HEK293 (cell line): Measurements from ENCODE around the gene NAA80.

Experiments used
- BCL11A ChIP-seq: fragments of 450-650 bp; formaldehyde crosslinking; IDR thresholded peaks from 2 replicates; pipeline ENCODE4 v1.5.1; 2016; ENCODE audit warnings: low read depth, missing biosample characterization, missing genetic modification characterization
- KLF17 ChIP-seq: fragments of 450-650 bp; formaldehyde crosslinking; IDR thresholded peaks from 2 replicates; pipeline ENCODE4 v1.5.1; 2016; ENCODE audit warnings: missing biosample characterization, missing genetic modification characterization
- MEIS1 ChIP-seq: sonication (generic); formaldehyde crosslinking; IDR thresholded peaks from 2 replicates; pipeline ENCODE4 v1.8.1; 2022; ENCODE audit warnings: missing genetic modification reagents, mild to moderate bottlenecking, borderline replicate concordance
- PRDM1 ChIP-seq: fragments of 450-650 bp; formaldehyde crosslinking; IDR thresholded peaks from 2 replicates; pipeline ENCODE4; 2016; ENCODE audit warnings: missing biosample characterization, missing genetic modification characterization
- RBAK ChIP-seq: fragments of 450-650 bp; formaldehyde crosslinking; IDR thresholded peaks from 2 replicates; pipeline ENCODE4 v1.5.1; 2016; ENCODE audit warnings: missing biosample characterization, missing genetic modification characterization
- SP7 ChIP-seq: fragments of 450-650 bp; formaldehyde crosslinking; IDR thresholded peaks from 2 replicates; pipeline ENCODE4 v1.5.1; 2016; ENCODE audit warnings: missing biosample characterization, missing genetic modification characterization
- ZBTB1 ChIP-seq: fragments of 450-650 bp; formaldehyde crosslinking; IDR thresholded peaks from 2 replicates; pipeline ENCODE4 v1.5.1; 2016; ENCODE audit warnings: missing biosample characterization, missing genetic modification characterization
- ZNF132 ChIP-seq: fragments of 450-650 bp; formaldehyde crosslinking; IDR thresholded peaks from 2 replicates; pipeline ENCODE4 v1.5.1; 2017; ENCODE audit warnings: missing biosample characterization, missing genetic modification characterization, borderline replicate concordance
- ZNF157 ChIP-seq: fragments of 450-650 bp; formaldehyde crosslinking; IDR thresholded peaks from 2 replicates; pipeline ENCODE4 v1.5.1; 2016; ENCODE audit warnings: missing biosample characterization, missing genetic modification characterization
- ZNF174 ChIP-seq: fragments of 450-650 bp; formaldehyde crosslinking; IDR thresholded peaks from 2 replicates; pipeline ENCODE4 v1.5.0; 2017; ENCODE audit warnings: missing biosample characterization, mild to moderate bottlenecking, missing genetic modification characterization
- ZNF184 ChIP-seq: fragments of 450-650 bp; IDR thresholded peaks from 2 replicates; pipeline ENCODE4 v1.5.1; 2018; ENCODE audit warnings: missing biosample characterization, mild to moderate bottlenecking, missing genetic modification characterization
- ZNF19 ChIP-seq: fragments of 450-650 bp; formaldehyde crosslinking; IDR thresholded peaks from 2 replicates; pipeline ENCODE4; 2016; ENCODE audit warnings: missing biosample characterization, missing genetic modification characterization, low read depth
- ZNF202 ChIP-seq: fragments of 450-650 bp; formaldehyde crosslinking; IDR thresholded peaks from 2 replicates; pipeline ENCODE4 v1.5.1; 2016; ENCODE audit warnings: missing biosample characterization, missing genetic modification characterization, borderline replicate concordance
- ZNF26 ChIP-seq: fragments of 450-650 bp; formaldehyde crosslinking; IDR thresholded peaks from 2 replicates; pipeline ENCODE4 v1.5.1; 2016; ENCODE audit warnings: missing biosample characterization, missing genetic modification characterization
- ZNF292 ChIP-seq: fragments of 450-650 bp; formaldehyde crosslinking; IDR thresholded peaks from 2 replicates; pipeline ENCODE4 v1.5.1; 2016; ENCODE audit warnings: low read depth, missing biosample characterization, missing genetic modification characterization, borderline replicate concordance
- ZNF37A ChIP-seq: fragments of 450-650 bp; IDR thresholded peaks from 2 replicates; pipeline ENCODE4 v1.5.1; 2018; ENCODE audit warnings: missing biosample characterization, missing genetic modification characterization
- ZNF433 ChIP-seq: fragments of 450-650 bp; formaldehyde crosslinking; IDR thresholded peaks from 2 replicates; pipeline ENCODE4 v1.5.1; 2016; ENCODE audit warnings: missing biosample characterization, missing genetic modification characterization, low read depth
- ZNF48 ChIP-seq: fragments of 450-650 bp; formaldehyde crosslinking; IDR thresholded peaks from 2 replicates; pipeline ENCODE4 v1.5.1; 2016; ENCODE audit warnings: missing biosample characterization, missing genetic modification characterization
- ZNF530 ChIP-seq: fragments of 450-650 bp; formaldehyde crosslinking; IDR thresholded peaks from 2 replicates; pipeline ENCODE4 v1.5.1; 2016; ENCODE audit warnings: low read depth, missing biosample characterization, missing genetic modification characterization
- ZNF558 ChIP-seq: fragments of 450-650 bp; formaldehyde crosslinking; IDR thresholded peaks from 2 replicates; pipeline ENCODE4 v1.5.1; 2016; ENCODE audit warnings: missing biosample characterization, missing genetic modification characterization
- ZNF624 ChIP-seq: fragments of 450-650 bp; formaldehyde crosslinking; IDR thresholded peaks from 2 replicates; pipeline ENCODE4 v1.5.1; 2017; ENCODE audit warnings: missing biosample characterization, missing genetic modification characterization
- ZNF645 ChIP-seq: fragments of 450-650 bp; formaldehyde crosslinking; IDR thresholded peaks from 2 replicates; pipeline ENCODE4; 2016; ENCODE audit warnings: missing biosample characterization, missing genetic modification characterization
- ZNF654 ChIP-seq: fragments of 450-650 bp; formaldehyde crosslinking; IDR thresholded peaks from 2 replicates; pipeline ENCODE4 v1.5.1; 2016; ENCODE audit warnings: low read depth, missing biosample characterization, missing genetic modification characterization
- ZNF660 ChIP-seq: fragments of 450-650 bp; IDR thresholded peaks from 2 replicates; pipeline ENCODE4 v1.5.1; 2018; ENCODE audit warnings: missing biosample characterization, mild to moderate bottlenecking, missing genetic modification characterization
- ZNF791 ChIP-seq: fragments of 450-650 bp; formaldehyde crosslinking; IDR thresholded peaks from 2 replicates; pipeline ENCODE4 v1.5.1; 2016; ENCODE audit warnings: missing biosample characterization, missing genetic modification characterization
- ZNF837 ChIP-seq: fragments of 450-650 bp; formaldehyde crosslinking; IDR thresholded peaks from 2 replicates; pipeline ENCODE4 v1.5.1; 2016; ENCODE audit warnings: missing biosample characterization, missing genetic modification characterization
- TF ChIP-seq, protein P1 (sequence below): sonication (generic); formaldehyde crosslinking; IDR thresholded peaks from 2 replicates; pipeline ENCODE4 v1.8.1; 2022; ENCODE audit warnings: mild to moderate bottlenecking, moderate library complexity, missing genetic modification reagents
- TF ChIP-seq, protein P2 (sequence below): fragments of 450-650 bp; formaldehyde crosslinking; IDR thresholded peaks from 2 replicates; pipeline ENCODE4 v1.5.1; 2016; ENCODE audit warnings: missing biosample characterization, missing genetic modification characterization
- TF ChIP-seq, protein P3 (sequence below): fragments of 450-650 bp; formaldehyde crosslinking; IDR thresholded peaks from 2 replicates; pipeline ENCODE4 v1.5.1; 2016; ENCODE audit warnings: missing biosample characterization, missing genetic modification characterization
- TF ChIP-seq, protein P4 (sequence below): fragments of 450-650 bp; formaldehyde crosslinking; IDR thresholded peaks from 2 replicates; pipeline ENCODE4 v1.5.1; 2017; ENCODE audit warnings: missing biosample characterization, missing genetic modification characterization

NAA80 gene

GRCh38 chr3:50272911-50273688 is 26.1 kb downstream of the NAA80 start (continued):
- TF ChIP-seq ZBTB1 (no peak), RBAK (tag by site-specific recombination) (no peak), MEIS1 (no peak), ZNF645 (no peak), ZNF19 (tag by site-specific recombination) (no peak), ZNF292 (tag by site-specific recombination) (no peak), ZNF184 (no peak), ZNF624 (no peak), ZNF26 (tag by site-specific recombination) (no peak), PRDM1 (tag by site-specific recombination) (no peak), KLF17 (peak; percentile 61), ZNF132 (no peak), ZNF837 (tag by site-specific recombination) (no peak), ZNF157 (tag by site-specific recombination) (no peak), BCL11A (tag by site-specific recombination) (0 out of 2 replicates have a peak, but pooled peaks have one; percentile 31), ZNF37A (tag by site-specific recombination) (no peak), ZNF558 (tag by site-specific recombination) (no peak), SP7 (tag by site-specific recombination) (no peak), ZNF433 (tag by site-specific recombination) (no peak), ZNF202 (no peak), ZNF48 (tag by site-specific recombination) (no peak), ZNF654 (tag by site-specific recombination) (peak; percentile 82), ZNF660 (tag by site-specific recombination) (peak; percentile 40; the same call in 1 of the 2 replicates), ZNF530 (tag by site-specific recombination) (no peak), ZNF174 (no peak), ZNF791 (tag by site-specific recombination) (no peak)
- TF ChIP-seq, protein P1, sequence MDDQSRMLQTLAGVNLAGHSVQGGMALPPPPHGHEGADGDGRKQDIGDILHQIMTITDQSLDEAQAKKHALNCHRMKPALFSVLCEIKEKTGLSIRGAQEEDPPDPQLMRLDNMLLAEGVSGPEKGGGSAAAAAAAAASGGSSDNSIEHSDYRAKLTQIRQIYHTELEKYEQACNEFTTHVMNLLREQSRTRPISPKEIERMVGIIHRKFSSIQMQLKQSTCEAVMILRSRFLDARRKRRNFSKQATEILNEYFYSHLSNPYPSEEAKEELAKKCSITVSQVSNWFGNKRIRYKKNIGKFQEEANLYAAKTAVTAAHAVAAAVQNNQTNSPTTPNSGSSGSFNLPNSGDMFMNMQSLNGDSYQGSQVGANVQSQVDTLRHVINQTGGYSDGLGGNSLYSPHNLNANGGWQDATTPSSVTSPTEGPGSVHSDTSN (CRISPR knock-in tag), result no peak
- TF ChIP-seq, protein P2, sequence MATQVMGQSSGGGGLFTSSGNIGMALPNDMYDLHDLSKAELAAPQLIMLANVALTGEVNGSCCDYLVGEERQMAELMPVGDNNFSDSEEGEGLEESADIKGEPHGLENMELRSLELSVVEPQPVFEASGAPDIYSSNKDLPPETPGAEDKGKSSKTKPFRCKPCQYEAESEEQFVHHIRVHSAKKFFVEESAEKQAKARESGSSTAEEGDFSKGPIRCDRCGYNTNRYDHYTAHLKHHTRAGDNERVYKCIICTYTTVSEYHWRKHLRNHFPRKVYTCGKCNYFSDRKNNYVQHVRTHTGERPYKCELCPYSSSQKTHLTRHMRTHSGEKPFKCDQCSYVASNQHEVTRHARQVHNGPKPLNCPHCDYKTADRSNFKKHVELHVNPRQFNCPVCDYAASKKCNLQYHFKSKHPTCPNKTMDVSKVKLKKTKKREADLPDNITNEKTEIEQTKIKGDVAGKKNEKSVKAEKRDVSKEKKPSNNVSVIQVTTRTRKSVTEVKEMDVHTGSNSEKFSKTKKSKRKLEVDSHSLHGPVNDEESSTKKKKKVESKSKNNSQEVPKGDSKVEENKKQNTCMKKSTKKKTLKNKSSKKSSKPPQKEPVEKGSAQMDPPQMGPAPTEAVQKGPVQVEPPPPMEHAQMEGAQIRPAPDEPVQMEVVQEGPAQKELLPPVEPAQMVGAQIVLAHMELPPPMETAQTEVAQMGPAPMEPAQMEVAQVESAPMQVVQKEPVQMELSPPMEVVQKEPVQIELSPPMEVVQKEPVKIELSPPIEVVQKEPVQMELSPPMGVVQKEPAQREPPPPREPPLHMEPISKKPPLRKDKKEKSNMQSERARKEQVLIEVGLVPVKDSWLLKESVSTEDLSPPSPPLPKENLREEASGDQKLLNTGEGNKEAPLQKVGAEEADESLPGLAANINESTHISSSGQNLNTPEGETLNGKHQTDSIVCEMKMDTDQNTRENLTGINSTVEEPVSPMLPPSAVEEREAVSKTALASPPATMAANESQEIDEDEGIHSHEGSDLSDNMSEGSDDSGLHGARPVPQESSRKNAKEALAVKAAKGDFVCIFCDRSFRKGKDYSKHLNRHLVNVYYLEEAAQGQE (tag by site-specific recombination), result no peak
- TF ChIP-seq, protein P3, sequence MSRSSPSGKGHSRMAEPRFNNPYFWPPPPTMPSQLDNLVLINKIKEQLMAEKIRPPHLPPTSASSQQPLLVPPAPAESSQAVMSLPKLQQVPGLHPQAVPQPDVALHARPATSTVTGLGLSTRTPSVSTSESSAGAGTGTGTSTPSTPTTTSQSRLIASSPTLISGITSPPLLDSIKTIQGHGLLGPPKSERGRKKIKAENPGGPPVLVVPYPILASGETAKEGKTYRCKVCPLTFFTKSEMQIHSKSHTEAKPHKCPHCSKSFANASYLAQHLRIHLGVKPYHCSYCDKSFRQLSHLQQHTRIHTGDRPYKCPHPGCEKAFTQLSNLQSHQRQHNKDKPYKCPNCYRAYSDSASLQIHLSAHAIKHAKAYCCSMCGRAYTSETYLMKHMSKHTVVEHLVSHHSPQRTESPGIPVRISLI (tag by site-specific recombination), result no peak
- TF ChIP-seq, protein P4, sequence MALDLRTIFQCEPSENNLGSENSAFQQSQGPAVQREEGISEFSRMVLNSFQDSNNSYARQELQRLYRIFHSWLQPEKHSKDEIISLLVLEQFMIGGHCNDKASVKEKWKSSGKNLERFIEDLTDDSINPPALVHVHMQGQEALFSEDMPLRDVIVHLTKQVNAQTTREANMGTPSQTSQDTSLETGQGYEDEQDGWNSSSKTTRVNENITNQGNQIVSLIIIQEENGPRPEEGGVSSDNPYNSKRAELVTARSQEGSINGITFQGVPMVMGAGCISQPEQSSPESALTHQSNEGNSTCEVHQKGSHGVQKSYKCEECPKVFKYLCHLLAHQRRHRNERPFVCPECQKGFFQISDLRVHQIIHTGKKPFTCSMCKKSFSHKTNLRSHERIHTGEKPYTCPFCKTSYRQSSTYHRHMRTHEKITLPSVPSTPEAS, result no peak
